HG03520 (cell line): ENCODE data around the gene TMBIM6.
A peak's percentile ranks its signal among the peaks of the same experiment; 100 is the strongest.
"Not testable (repeated sequence)": the region's sequence is repeated elsewhere in the genome, so short reads cannot be mapped to it uniquely, and the experiment has no call there.

Source experiments
- ATAC-seq: cut with Tn5 transposase; IDR thresholded peaks from one replicate; pipeline ENCODE4 v1.9.1; 2021; ENCODE audit warnings: mild to moderate bottlenecking, moderate library complexity; ENCODE audit not compliant: unreplicated experiment

Gene TMBIM6

GRCh38 chr12:49728446-49728845 is 12.9 kb upstream of the TMBIM6 start:
- no peak for ATAC-seq

GRCh38 chr12:49730050-49730449 is 11.3 kb upstream of the TMBIM6 start:
- ATAC-seq: no peak

GRCh38 chr12:49730568-49731101 is 10.7 kb upstream of the TMBIM6 start:
- no peak for ATAC-seq

- ATAC-seq: no peak
Observed at GRCh38 chr12:49733219-49734017, 7.9 kb upstream of the TMBIM6 start.

- not testable (repeated sequence) for ATAC-seq
Observed at GRCh38 chr12:49734900-49735299, 6.5 kb upstream of the TMBIM6 start.

- ATAC-seq: not testable (repeated sequence)
Observed at GRCh38 chr12:49738721-49739120, 2.6 kb upstream of the TMBIM6 start.

- not testable (repeated sequence) for ATAC-seq
Observed at GRCh38 chr12:49740277-49740676, 1.1 kb upstream of the TMBIM6 start.

- peak; percentile 52 for ATAC-seq
Observed at GRCh38 chr12:49741882-49742620, 694 bp downstream of the TMBIM6 start.

- no peak for ATAC-seq
Observed at GRCh38 chr12:49744363-49744885, 3.1 kb downstream of the TMBIM6 start.

DNA sequence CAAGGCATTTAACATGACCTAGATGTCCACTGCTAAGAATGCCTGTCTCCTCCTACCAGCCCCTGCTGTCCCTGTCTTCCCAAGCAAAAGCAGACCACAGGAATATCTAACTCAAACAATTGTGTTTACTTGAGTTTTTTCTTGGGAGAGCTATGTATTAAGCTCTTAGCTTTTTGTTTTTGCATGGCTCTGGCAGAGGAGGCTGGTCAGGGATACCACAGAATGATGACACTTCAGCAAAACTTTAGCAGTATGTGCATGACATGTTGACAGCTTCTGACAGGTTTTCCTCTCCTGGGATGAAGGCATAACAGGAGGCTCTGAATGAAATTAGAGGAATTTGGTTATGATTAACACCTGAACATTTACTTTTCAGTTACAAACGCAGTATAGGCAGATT is 6.9 kb downstream of the TMBIM6 start:
- no peak for ATAC-seq

DNA sequence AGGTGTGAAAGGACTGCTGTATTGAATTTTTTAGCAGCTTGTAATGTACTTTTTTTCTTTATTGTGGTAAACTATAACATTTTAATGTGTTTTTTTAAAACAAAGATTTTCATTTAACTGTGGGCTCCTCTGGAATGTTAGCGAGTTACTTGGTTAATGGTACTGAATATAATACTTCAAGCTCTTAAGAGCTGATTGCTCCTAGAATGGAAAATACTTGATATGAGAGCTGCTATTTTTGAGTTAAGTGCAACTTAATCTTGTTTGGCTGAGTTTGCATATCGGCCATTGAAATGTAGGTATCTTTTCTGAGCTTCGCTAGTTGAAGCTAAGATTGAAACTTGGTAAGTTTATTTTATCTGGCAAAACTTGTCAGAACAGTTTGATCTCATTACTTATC is 7.4 kb downstream of the TMBIM6 start:
- no peak for ATAC-seq

GRCh38 chr12:49750027-49750995 is 9.0 kb downstream of the TMBIM6 start:
- ATAC-seq: no peak

DNA sequence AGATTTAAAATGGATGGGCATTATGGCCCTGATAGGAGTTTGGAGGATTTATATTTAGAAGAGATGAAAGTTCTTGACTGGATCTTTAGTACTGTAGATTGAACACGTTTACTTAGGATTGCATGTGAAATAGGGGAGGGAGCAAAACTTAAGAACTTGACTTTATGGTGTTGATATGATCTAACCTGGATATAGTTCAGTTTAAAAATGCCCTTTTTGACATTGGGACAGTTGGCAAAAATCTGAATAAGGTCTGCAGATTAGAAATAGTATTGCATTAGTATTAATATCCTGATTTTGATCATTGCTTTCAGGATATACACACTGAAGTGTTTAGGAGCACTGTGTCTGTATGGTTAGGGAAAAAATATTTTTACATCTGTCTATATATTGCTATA is 9.6 kb downstream of the TMBIM6 start:
- ATAC-seq: no peak

GRCh38 chr12:49761677-49762467 is 20.5 kb downstream of the TMBIM6 start:
- ATAC-seq: no peak

DNA sequence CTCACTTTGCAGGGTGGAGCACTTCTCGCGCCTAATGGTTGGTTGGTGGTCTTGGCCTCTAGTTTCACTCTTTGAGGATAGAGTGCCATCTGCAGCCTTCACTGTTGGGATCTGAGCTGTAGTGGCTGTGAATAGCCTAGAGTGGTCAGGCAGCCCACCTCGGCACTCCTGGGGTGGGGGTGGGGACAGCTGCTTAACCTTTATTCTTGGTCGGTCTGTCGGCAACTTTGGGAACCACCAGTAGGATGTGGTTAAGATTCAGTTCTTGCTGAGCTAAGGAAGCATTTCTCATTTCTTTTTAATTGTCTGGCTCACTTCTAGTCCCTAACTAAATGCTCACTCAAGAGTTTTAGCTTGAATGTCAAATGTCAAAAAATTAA is 21.1 kb downstream of the TMBIM6 start:
- ATAC-seq: no peak

DNA sequence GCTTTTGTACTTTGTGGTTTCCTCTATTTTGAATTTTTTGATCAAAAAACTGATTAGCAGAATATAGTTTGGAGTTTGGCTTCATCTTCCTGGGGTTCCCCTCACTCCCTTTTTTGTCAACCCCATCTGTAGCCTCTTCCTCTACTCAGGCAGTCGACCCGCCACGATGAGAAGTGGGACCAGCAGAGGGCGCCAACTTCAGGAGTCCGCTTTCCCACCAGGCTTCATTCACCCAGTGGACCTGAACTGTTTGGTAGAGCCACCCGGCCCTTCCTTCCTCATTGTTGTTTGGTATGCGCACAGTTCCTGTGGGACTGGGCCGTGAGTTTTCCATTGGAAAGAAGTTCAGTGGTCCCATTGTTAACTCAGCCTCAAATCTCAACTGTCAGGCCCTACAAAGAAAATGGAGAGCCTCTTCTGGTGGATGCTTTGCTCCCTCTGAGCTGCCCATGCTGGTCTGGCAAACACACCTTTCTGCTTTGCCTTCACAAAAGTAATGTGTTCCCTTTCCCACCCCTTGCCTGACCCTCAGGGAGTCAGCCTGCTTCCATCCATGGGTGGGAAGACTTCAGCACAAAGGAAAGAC is 21.7 kb downstream of the TMBIM6 start:
- ATAC-seq: no peak

GRCh38 chr12:49764126-49764525 is 22.8 kb downstream of the TMBIM6 start:
- no peak for ATAC-seq

DNA sequence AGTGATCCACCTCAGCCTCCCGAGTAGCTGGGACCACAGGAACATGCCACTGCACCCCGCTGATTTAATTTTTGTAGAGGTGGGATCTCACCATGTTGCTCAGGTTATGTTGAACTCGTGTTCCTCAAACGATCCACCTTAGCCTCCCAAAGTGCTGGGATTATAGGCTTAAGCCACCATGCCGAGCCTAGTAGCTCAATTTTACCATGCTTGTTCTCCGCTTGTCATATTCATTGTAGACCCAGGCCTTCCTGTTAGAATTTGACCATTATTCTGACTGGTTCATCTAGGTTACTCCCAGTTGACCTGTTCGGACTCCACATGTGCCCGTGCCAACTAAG is 24.7 kb downstream of the TMBIM6 start:
- no peak for ATAC-seq

- ATAC-seq: no peak
Observed at GRCh38 chr12:49767333-49767732, 26.0 kb downstream of the TMBIM6 start.

DNA sequence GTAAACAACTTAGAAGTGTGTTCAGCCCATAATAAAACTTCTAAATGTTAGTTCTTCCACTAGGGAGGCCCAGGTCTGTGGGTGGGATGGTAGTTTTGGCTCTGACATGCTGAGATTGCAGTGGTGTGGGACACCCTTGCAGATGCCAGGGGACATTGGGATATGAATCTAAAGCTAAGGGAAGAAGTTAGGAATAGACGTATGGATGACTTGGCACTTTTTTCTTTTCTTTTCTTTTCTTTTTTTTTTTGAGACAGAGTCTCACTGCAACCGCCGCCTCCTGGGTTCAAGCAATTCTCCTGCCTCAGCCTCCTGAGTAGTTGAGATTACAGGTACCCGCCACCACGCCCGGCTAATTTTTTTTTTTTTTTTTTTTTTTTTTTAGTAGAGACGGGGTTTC is 31.7 kb downstream of the TMBIM6 start:
- not testable (repeated sequence) for ATAC-seq
